T47D (cell line): ENCODE measurements around the gene COG4.

Experiments used
- DNase-seq, 2 experiments: peaks; one replicate each; pipeline versions ENCODE4 v3.0.0 to v3.0.0-alpha.2; 2011 to 2012; ENCODE audit warnings: low read depth in 1 of 2, low spot score in 1 of 2
- JUND ChIP-seq: IDR thresholded peaks from 2 replicates; pipeline ENCODE4 v1.6.1; 2012; ENCODE audit warnings: low read depth
- in situ Hi-C: cut with HindIII; loops from 2 replicates; pipeline ENCODE4 v1.10.0; 2016; ENCODE audit warnings: low sequenced_read_pairs, low pct_unique_long_range_greater_than_20kb

Gene COG4

DNA sequence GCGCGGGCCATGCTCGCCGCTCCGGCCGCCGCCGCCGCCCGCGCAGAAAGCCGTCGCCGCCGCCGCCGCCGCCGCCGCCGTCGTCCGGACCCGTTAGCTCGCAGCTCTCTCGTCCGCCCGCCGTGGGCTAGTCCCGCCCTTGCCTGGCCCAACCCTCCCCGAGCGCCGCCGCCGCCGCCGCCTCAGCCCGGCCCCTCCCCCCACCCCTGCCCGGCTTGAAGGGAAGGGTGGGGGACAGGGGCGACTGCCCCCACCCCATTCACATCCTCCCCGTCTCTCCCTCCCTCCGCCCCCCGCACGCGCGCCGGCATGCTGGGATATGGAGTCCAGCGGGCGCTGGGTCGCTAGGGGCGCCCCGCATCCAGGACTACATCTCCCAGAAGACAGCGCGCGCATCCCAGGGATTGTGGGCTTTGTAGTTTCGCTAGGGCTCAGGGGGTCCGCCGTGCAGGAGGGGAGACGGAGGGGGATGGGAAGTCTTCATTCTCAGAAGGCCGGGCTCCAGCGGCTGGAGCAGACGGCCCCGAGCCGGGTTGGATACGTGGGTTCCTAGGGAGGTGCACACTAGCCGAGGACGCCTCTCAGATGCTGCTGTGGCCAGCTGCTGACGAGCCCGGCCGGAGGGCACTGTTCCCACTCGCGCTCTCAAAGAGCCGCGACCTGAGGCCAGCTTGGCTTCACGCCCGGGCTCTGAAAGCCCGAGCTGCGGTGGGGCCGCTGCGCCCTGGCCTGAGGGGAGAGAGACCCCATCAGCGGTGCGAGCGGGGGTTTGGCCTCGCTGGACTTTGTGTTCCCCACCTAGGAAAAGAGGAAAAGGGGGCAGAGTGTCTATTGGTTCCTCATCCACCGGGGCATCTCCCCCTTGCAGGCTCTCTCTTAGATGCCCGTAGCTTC, 84.1 kb downstream of the COG4 start, which contains the start of gene ST3GAL2:
TSS of gene ST3GAL2 (minus strand) at position 132 of the 894 bp plus-strand sequence. CDS start 40,570 bp downstream, outside the sequence.
- DNase-seq, result peak; percentile 92 to 93
- in situ Hi-C loops, result no loop called here
- no peak for TF ChIP-seq JUND

DNA sequence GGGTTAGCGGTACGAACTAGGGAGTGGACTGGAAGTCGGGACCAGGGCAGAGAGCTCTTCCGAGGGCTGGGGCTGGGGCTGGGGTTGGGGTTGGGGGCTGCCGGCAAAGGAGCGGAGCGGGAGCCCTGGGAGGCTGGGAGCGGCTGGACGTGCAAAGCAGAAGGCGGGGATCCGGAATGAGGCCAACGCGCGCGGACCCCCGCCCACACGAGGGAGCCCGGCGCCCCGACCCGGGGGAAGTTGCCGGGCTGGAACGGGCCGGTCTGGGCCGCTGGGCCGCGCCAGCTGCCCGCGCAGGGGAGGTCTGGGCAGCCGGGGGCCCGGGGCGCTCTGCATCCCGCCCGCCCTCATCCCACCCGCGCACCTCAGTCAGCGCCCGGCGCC, 84.8 kb downstream of the COG4 start:
- no peak for DNase-seq
- in situ Hi-C loops, result no loop called here
- no peak for TF ChIP-seq JUND

DNA sequence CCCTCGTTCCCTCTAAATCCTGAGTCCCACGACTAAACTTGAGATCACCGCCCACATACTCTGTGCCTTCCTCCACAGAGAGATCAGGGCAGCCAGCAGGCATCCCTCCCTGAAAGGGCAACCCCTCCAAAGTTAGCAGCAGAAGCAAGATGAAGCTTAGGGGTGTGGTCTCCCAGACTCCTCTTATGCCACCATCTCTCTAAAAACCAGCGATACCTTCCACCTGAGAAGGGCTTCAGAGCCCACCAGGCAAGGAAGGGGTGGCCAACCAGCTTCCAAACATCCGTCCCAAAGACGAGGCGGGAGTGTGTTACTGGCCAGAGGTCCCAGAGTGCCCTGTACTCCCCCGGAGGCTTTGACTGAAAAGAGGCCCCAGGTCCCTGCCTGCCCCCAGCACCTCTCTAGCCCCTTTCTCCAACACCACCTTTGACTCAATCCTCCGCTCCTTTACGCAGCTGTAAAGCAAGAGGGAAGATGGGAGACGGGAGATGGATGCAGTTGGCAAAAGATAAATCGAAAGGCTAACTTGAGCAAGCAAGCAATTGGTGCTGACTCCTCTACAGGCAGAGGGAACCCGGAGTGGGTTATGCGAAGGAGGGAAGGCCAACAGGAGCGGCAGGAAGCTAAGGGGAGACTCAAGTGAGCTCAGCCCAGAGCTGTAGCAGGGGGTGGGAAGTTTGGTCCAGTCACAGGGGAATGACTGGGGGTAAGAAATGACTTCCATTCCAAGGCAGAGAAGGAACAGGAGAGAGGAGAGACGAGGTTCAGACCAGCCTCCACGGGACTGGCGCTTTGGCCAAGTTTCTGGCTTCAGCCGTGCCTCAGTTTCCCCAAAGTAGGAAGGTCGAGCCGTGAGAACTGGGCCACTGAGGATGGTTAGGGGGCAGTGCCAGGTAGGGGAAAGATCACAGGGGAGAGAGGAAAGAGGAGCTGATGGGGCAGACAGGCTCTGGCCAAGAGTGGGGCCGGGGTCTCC, 85.5 kb downstream of the COG4 start:
- no peak for TF ChIP-seq JUND
- no peak for DNase-seq
- in situ Hi-C loops, result no loop called here

DNA sequence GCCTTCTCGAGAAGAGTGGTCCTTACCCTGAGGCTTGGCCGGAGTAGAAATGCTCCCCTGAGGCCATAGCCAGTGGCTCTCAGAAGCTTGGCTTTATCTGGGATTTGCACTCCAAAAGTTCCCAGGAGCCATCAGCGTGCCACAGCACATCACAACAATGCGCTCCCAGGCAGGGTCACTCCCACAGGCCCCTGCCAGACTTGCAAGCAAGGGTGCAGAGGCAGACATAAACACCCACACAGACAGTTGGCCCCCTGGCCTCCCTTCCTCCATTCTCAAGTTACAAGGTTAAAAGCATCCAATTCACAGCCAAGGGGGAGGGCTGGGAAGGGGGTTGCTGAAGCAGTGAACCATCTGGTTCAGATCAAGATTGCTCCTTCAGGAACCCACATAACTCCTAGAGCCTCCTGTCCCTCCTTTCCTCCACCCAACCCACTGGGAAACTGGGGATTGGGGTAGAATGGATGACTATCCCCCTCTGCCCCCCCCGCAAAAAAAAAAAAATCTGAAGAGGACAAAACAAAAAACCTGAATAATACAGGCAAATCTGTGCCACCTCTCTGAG, 86.3 kb downstream of the COG4 start:
- no peak for DNase-seq
- in situ Hi-C loops, result no loop called here
- no peak for TF ChIP-seq JUND

DNA sequence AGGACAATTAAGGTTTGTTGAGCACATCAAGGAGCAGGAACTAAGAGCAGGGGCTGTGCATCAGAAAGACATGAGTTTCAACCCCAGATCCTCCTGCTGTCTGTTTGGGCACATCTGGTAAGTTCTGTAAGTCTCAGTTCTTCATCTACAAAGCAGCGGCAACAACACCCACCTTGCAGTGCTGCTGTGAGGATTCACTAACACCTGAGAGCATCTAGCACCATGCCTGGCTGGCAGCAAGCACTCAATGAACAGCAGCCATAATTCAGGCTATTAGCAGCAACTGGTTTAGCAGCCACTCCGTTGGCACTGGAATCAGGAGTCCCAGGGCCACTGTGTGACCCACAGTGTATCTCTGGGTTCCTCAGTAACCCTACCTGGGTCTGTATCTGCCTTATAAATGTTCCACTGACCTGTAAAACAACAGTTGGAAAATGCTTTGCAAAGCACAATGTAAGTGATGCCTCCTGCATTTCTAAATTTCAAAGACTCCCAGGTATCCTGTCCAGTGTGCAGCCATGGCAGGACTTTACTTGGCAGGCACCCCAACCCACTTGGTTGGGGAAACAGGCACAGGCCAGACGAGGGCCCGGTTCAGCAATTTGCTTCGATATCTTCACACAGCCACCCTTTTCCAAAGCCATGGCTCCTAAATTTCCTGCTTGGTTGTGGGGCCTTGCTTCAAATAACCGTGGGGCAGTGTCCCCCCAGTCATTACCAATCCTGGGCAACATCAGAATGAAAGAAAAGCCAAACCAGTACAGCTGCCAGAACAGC, 88.7 kb downstream of the COG4 start:
- DNase-seq, result no peak
- in situ Hi-C loops, result no loop called here
- TF ChIP-seq JUND, result no peak

DNA sequence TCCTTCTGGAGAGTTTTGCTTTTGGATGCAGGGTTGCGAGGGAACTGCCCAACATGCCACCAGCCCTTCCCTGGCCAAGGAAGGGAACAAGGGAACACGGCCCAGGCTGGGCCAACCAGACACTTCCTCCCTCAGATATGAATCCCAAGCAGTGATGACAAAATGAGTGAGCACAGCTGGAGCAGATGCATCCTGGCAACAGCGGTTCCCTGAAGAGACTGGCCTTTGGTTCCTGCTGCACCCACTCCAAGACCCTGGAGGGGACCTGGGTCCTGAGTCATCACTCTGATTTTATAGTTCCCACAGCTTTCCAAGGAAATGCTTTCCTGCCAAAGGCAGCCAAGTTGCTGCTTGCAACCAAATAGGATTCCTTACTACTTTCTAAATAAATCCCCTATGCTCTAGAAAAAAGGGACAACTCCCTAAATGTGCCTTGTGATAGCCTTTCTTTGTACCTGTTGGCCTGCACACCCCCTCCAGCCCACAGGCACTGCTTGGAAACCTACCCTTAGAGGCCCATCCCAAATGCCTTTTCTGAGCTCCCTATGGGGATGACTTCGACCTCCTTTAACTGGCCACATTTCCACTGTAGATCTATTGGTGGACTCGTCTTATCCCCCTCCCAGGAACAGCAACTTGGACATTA, 89.8 kb downstream of the COG4 start:
- in situ Hi-C loops, result no loop called here
- TF ChIP-seq JUND, result no peak
- no peak for DNase-seq

DNA sequence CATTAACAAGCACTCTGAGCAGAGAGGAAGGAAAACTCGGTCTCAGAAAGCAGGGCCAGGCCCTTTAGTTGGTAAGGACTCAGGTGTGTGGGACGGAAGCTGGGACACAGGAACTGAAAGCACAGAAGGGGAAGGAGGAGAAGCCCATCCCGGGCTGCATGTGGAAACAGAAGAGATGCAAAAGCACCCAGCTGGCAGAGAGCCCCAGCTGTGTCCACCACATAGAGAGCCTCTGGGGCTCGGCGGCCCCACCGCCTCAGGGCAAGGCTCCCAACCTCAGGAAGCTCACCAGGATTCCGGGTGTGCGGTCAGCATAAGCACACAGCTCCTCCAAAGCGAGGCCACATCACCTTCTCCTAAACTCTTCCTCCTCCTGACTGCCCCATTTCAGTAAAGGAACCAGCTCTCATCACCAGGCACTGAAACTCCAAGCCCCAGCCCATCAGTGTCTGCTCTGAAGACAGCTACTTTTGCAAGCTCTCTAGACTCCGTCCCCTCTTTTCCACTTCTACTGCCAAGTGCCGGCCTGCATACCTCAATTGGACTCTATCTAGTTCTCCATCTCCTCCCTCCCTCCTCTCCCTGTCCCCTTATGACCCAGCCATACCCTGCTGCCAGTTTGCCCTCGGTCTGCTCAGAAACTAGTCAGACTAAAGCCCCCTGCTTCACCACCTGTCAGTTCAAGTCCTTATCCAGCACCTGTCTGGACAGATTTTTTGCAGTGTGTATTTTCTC, 90.5 kb downstream of the COG4 start:
- peak in 1 of 2 experiments; percentile 66 for DNase-seq
- no peak for TF ChIP-seq JUND
- in situ Hi-C loops, result no loop called here

DNA sequence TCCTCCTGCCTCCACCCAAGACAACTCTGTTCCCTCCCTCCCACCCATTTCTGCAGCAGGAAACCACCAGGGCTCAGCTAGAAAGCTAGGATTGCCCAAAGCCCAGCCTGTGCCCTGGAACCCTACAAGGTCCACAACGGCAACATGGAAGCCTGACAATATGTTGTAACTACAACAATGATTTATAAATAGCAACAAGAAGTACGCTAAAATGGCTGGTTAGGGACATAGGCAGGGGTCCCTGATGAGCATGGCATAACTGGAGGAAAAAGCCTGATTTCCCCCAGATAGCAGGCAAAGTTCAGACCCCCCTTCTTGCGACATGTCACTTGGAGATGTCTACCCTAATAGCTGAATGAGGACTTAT, 91.0 kb downstream of the COG4 start:
- in situ Hi-C loops, result no loop called here
- no peak for TF ChIP-seq JUND
- no peak for DNase-seq

DNA sequence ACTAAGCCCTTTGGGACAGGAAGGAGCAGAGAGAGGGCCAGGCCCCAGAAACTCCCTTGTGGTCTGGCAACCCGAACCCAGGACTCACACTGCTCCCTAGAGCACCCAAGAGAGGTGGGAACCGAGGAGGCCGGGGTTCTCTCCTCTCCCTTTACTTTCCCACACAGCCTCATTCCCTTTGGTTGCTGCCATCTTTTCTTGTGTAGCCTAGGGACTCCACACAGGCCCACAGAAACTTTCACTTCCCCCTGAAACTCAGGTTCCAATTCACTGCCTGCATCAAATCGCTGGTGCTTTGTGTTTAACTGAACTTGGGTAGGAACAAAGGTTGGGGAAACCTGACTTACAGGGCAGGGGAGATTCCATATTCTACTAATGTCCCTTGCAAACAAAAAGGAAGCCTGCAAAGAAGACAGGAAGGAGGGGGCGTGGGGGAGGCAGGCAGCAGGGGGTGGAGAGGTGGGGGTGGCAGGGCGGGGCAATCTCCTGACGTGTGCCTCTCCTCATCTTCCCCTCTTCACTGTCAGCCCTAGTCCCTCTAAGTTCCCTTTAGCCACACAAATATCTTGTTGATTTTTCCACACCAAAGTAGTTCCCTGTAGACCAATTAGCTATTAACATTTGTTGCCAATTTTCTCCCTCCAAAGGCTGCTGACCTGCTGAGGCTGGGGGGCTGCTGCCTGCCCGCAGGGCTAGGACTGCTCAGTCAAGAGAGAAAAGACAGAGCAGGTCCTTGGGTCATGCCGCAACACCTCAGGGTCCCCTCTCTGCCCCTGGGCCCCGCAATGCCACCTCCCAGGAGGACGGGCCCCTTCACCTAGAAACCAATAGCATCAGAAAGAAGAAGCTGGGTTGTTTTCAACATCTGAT, 92.5 kb downstream of the COG4 start:
- TF ChIP-seq JUND, result no peak
- in situ Hi-C loops, result no loop called here
- DNase-seq, result peak in 1 of 2 experiments; percentile 64
